ENCODE measurements around the gene CDYL. TPM values are rescaled to one million over a fixed set of nuclear protein-coding genes. Genes with fewer than 3 reads are reported as not detected.

The CDYL gene
- total RNA-seq, 1 experiment from 2014 or later, result 41.6 TPM

GRCh38 chr6:4983322-4983721 lies 207.1 kb downstream of the CDYL start:
- Mint-ChIP-seq H3K9me3 (ENCODE audit: unreplicated experiment) (no peaks in the 10 kb centered on the region), H3K27ac (ENCODE audit: unreplicated experiment) (no peak overlapping the region), H3K36me3 (ENCODE audit: insufficient read depth, unreplicated experiment) (no peaks in the 10 kb centered on the region), H3K4me1 (ENCODE audit: low read depth, unreplicated experiment) (no peaks in the 10 kb centered on the region), H3K27me3 (ENCODE audit: insufficient read depth, unreplicated experiment) (no peaks in the 10 kb centered on the region), H3K4me3 (ENCODE audit: unreplicated experiment) (no peak overlapping the region)
- CTCF ChIA-PET, result no interaction called here
- no peaks in the 10 kb centered on the region for H3K36me3 ChIP-seq (ENCODE audit: control insufficient read depth, insufficient read depth, low read length)
- H3K27me3 ChIP-seq (replicated peaks; ENCODE audit: control insufficient read depth, insufficient read depth, low read length), result no peaks in the 10 kb centered on the region
- DNase-seq, result no peak
- BruUV-seq (replicated peaks), result no TSS peak
- POLR2A ChIA-PET, result no interaction called here
- H3K9me3 ChIP-seq, result 0 out of 2 replicates have a peak, but pooled peaks cover 4% of the 10 kb centered on the region
- intact Hi-C loops (cut with micrococcal nuclease; ENCODE audit: unreplicated experiment), result no loop called here
- H3K4me1 ChIP-seq, result no peaks in the 10 kb centered on the region
- no peak overlapping the region for H3K4me3 ChIP-seq (ENCODE audit: low read depth, low read length)
- TF ChIP-seq, protein P1, sequence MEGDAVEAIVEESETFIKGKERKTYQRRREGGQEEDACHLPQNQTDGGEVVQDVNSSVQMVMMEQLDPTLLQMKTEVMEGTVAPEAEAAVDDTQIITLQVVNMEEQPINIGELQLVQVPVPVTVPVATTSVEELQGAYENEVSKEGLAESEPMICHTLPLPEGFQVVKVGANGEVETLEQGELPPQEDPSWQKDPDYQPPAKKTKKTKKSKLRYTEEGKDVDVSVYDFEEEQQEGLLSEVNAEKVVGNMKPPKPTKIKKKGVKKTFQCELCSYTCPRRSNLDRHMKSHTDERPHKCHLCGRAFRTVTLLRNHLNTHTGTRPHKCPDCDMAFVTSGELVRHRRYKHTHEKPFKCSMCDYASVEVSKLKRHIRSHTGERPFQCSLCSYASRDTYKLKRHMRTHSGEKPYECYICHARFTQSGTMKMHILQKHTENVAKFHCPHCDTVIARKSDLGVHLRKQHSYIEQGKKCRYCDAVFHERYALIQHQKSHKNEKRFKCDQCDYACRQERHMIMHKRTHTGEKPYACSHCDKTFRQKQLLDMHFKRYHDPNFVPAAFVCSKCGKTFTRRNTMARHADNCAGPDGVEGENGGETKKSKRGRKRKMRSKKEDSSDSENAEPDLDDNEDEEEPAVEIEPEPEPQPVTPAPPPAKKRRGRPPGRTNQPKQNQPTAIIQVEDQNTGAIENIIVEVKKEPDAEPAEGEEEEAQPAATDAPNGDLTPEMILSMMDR (IDR thresholded peaks at IDR 0.05; ENCODE audit: insufficient read depth in 1 of 2, low read depth in 1 of 2, low read length in 1 of 2, severe bottlenecking in 1 of 2, unreplicated experiment in 1 of 2), result no peak

- TF ChIP-seq, protein P1 (IDR thresholded peaks at IDR 0.05; ENCODE audit: insufficient read depth in 1 of 2, low read depth in 1 of 2, low read length in 1 of 2, severe bottlenecking in 1 of 2, unreplicated experiment in 1 of 2), result no peak
- H3K9me3 ChIP-seq, result no peaks in the 10 kb centered on the region
- no TSS peak for BruUV-seq (replicated peaks)
- ChIA-PET POLR2A (no interaction called here), CTCF (no interaction called here)
- H3K36me3 Mint-ChIP-seq (ENCODE audit: insufficient read depth, unreplicated experiment), result no peaks in the 10 kb centered on the region
- no peaks in the 10 kb centered on the region for H3K27me3 ChIP-seq (replicated peaks; ENCODE audit: control insufficient read depth, insufficient read depth, low read length)
- no peak for DNase-seq
- H3K4me3 Mint-ChIP-seq (ENCODE audit: unreplicated experiment), result no peak overlapping the region
- H3K27me3 Mint-ChIP-seq (ENCODE audit: insufficient read depth, unreplicated experiment), result no peaks in the 10 kb centered on the region
- H3K4me1 ChIP-seq, result no peaks in the 10 kb centered on the region
- no peak overlapping the region for H3K27ac Mint-ChIP-seq (ENCODE audit: unreplicated experiment)
- no peak overlapping the region for H3K4me3 ChIP-seq (ENCODE audit: low read depth, low read length)
- no peaks in the 10 kb centered on the region for H3K36me3 ChIP-seq (ENCODE audit: control insufficient read depth, insufficient read depth, low read length)
- no peaks in the 10 kb centered on the region for H3K9me3 Mint-ChIP-seq (ENCODE audit: unreplicated experiment)
- intact Hi-C loops (cut with micrococcal nuclease; ENCODE audit: unreplicated experiment), result no loop called here
- no peaks in the 10 kb centered on the region for H3K4me1 Mint-ChIP-seq (ENCODE audit: low read depth, unreplicated experiment)
Measured at GRCh38 chr6:4986999-4987398, 210.8 kb downstream of the CDYL start.

- POLR2A ChIA-PET, result no interaction called here
- Mint-ChIP-seq H3K9me3 (ENCODE audit: unreplicated experiment) (no peaks in the 10 kb centered on the region), H3K27me3 (ENCODE audit: insufficient read depth, unreplicated experiment) (no peaks in the 10 kb centered on the region), H3K27ac (ENCODE audit: unreplicated experiment) (no peak overlapping the region), H3K36me3 (ENCODE audit: insufficient read depth, unreplicated experiment) (no peaks in the 10 kb centered on the region), H3K4me1 (ENCODE audit: low read depth, unreplicated experiment) (no peaks in the 10 kb centered on the region), H3K4me3 (ENCODE audit: unreplicated experiment) (no peak overlapping the region)
- Histone ChIP-seq H3K4me1 (no peaks in the 10 kb centered on the region), H3K9me3 (no peaks in the 10 kb centered on the region), H3K36me3 (ENCODE audit: control insufficient read depth, insufficient read depth, low read length) (no peaks in the 10 kb centered on the region), H3K4me3 (ENCODE audit: low read depth, low read length) (no peak overlapping the region), H3K27me3 (replicated peaks; ENCODE audit: control insufficient read depth, insufficient read depth, low read length) (no peaks in the 10 kb centered on the region)
- no TSS peak for BruUV-seq (replicated peaks)
- intact Hi-C loops (cut with micrococcal nuclease; ENCODE audit: unreplicated experiment), result no loop called here
- DNase-seq, result no peak
- TF ChIP-seq, protein P1 (IDR thresholded peaks at IDR 0.05; ENCODE audit: insufficient read depth in 1 of 2, low read depth in 1 of 2, low read length in 1 of 2, severe bottlenecking in 1 of 2, unreplicated experiment in 1 of 2), result no peak
- CTCF ChIA-PET, result no interaction called here
Measured at GRCh38 chr6:4987432-4987831, 211.2 kb downstream of the CDYL start.
